GM18511 (cell line): ENCODE measurements around the gene CAMK2B.

Experiments used
- ATAC-seq: cut with Tn5 transposase; IDR thresholded peaks from one replicate; pipeline ENCODE4 v1.9.1; 2021; ENCODE audit warnings: mild to moderate bottlenecking, moderate library complexity; ENCODE audit not compliant: unreplicated experiment

CAMK2B gene

GRCh38 chr7:44258423-44258760 lies 67.0 kb downstream of the CAMK2B start:
- ATAC-seq: no peak

GRCh38 chr7:44257618-44258422 lies 67.6 kb downstream of the CAMK2B start:
- peak; percentile 92 for ATAC-seq

- ATAC-seq: no peak
These were observed 68.2 kb downstream of the CAMK2B start for GRCh38 chr7:44257213-44257612.

- ATAC-seq: no peak
These were observed 68.9 kb downstream of the CAMK2B start for GRCh38 chr7:44256459-44256858.

- ATAC-seq: no peak
These were observed 73.5 kb downstream of the CAMK2B start for GRCh38 chr7:44251881-44252280.

GRCh38 chr7:44251269-44251668 lies 74.1 kb downstream of the CAMK2B start:
- no peak for ATAC-seq

GRCh38 chr7:44249639-44250234 lies 75.7 kb downstream of the CAMK2B start:
- no peak for ATAC-seq

GRCh38 chr7:44247868-44248651 lies 77.3 kb downstream of the CAMK2B start:
- no peak for ATAC-seq

- ATAC-seq: no peak
These were observed 78.8 kb downstream of the CAMK2B start for GRCh38 chr7:44246396-44247113.

GRCh38 chr7:44244282-44244681 lies 81.1 kb downstream of the CAMK2B start:
- ATAC-seq: no peak

- ATAC-seq: no peak
These were observed 83.3 kb downstream of the CAMK2B start for GRCh38 chr7:44242091-44242490.

- peak; percentile 87 for ATAC-seq
These were observed 84.3 kb downstream of the CAMK2B start for GRCh38 chr7:44240983-44241510.

GRCh38 chr7:44240376-44240775 lies 85.0 kb downstream of the CAMK2B start:
- ATAC-seq: no peak

- ATAC-seq: no peak
These were observed 86.0 kb downstream of the CAMK2B start for GRCh38 chr7:44239361-44239760.

- ATAC-seq: no peak
These were observed 87.2 kb downstream of the CAMK2B start for GRCh38 chr7:44238116-44238695.

- ATAC-seq: no peak
These were observed 87.7 kb downstream of the CAMK2B start for GRCh38 chr7:44237696-44238095.

- no peak for ATAC-seq
These were observed 89.1 kb downstream of the CAMK2B start for GRCh38 chr7:44236333-44236728.

GRCh38 chr7:44235582-44236332 lies 89.6 kb downstream of the CAMK2B start:
- no peak for ATAC-seq

- no peak for ATAC-seq
These were observed 90.3 kb downstream of the CAMK2B start for GRCh38 chr7:44235066-44235465.
